Stimulated activated CD4-positive, alpha-beta T cell treated with anti-CD3 and anti-CD28 coated beads, Interleukin-12 subunit alpha, Interleukin-12 subunit beta, amount 100 ng/mL, for 4 hours (primary cell): ENCODE data around the gene OR13J1.
"Not testable (repeated sequence)": the region's sequence is repeated elsewhere in the genome, so short reads cannot be mapped to it uniquely, and the experiment has no call there.

Experiments
- DNase-seq: peaks from one replicate; pipeline ENCODE4 v3.0.0-alpha.2; 2020

Gene OR13J1

DNA sequence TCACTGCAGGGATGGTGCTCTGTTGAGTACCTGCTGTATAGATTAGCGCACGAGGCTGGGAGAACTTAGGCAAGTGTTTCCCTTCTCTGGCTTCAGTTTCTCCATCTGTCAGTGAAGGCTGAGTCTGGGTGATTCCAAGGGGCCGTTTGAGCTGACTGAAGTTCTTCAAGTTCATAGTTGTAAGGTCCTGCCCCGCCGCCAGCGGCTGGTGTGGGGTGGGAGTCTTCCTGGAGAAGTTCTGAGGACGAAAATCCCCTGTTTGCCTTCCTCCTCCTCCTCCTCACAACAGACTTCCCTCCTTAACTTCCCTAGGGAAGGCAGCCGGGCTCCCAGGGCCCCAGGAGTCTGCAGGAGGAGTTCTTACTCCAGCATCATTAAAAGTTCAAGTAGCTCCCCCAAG is 34.1 kb upstream of the OR13J1 start:
- no peak for DNase-seq

DNA sequence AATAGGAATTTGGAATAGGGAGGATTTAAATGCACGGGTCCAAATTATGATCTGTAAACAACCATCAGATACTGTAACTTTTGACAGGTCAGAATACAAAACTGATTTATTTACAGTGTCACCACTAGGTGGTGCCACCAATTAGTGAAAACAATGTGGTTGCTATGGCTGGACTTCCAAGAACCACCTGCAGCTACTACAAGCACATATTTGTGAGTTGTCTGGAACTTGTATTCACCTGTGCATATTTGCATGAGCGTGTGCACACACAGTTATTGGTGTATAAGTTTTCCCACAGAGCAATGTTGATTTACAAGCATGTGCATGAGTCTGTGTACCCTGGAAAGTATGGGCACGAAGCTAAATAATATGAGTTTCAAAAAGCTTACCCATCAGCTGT is 32.8 kb upstream of the OR13J1 start:
- DNase-seq, result no peak

DNA sequence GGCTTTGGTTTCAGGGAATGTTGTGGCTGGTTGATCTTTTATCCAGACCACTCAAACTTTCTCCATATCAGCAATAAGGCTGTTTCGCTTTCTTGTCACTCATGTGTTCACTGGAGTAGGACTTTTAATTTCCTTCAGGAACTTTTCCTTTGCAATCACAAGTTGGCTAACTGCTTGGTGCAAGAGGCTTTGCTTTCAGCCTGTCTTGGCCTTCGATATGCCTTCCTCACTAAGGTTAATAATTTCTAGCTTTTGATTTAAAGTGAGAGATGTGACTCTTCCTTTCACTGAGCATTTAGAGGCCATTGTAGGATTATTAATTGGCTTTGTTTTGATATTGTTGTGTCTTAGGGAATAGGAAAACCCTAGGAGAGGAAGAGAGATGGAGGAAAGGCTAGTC is 28.8 kb upstream of the OR13J1 start:
- DNase-seq, result no peak

DNA sequence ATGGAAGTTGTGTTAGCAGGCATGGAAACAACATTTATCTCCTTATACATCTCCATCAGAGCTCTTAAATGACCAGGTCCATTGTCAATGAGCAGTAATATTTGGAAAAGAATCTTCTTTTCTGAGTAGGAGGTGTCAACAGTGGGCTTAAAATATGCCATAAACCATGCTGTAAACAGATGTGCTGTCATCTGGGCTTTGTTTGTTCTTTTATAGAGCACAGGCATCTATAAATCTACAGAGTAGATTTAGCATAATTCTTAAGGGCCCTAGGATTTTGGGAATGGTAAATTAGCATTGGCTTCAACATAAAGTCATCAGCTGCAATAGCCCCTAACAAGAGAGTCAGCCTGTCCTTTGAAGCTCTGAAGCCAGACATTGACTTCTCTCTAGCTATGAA is 28.1 kb upstream of the OR13J1 start:
- DNase-seq, result no peak

DNA sequence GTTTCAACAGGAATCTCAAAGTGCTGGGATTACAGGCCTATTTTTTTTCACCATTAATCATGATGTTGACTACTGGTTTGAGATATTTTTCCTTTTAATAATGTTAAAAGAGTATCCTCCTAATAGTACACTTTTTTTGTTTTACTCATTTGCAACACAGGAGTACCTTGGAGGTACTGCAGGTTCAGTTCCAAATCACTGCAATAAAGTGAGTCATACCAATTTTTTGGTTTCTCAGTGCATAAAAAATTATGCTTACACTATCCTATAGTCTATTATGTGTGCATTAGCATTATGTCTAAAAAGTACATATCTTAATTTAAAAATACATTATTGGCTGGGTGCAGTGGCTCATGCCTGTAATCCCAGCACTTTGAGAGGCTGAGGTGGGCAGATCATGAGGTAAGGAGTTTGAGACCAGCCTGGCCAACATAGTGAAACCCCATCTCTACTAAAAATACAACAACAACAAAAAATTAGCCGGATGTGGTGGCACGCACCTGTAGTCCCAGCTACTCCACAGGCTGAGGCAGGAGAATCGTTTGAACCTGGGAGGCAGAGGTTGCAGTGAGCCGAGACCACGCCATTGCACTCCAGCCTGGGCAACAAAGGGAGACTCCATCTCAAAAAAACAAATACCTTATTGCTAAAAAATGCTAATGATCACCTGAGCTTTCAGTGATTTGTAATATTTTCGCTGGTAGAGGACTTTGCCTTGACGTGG is 27.3 kb upstream of the OR13J1 start:
- DNase-seq, result not testable (repeated sequence)

DNA sequence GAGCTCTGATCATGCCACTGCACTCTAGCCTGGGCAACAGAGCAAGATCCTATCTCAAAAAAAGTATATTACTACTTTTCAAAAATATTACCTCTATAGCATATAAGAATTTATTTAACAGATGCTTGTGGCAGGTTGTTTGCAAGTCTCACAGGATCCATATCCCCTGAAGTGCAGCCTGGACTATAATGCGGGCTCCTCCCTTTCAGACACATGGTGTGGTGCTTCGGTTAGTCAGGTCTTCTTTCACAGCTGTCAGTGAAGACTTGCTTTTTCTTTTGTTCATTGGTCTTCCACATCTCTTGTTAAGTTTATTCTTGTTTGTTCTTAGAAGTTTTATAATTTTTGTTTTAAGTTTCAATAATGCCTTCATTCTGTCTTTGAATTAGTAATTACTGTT is 26.4 kb upstream of the OR13J1 start:
- DNase-seq, result no peak

DNA sequence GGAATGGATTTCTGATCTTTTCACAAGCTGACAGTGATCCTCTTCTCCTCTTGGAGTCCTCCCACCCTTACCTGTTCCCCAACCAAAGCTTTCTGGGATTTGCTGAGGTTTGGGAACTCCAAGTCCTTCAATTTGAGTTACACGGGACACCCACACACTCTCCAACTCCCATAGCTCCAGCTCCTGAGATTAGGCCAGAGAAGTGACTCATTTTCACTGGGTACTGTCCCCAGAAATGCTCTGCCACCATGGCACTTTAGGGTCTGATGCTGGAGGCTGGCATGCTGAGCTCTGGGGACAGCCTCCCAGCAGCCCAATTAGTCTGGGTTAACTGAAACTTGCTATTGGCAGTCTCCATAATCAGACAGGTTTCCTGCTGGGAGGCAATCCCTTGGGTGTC is 21.9 kb upstream of the OR13J1 start:
- no peak for DNase-seq

DNA sequence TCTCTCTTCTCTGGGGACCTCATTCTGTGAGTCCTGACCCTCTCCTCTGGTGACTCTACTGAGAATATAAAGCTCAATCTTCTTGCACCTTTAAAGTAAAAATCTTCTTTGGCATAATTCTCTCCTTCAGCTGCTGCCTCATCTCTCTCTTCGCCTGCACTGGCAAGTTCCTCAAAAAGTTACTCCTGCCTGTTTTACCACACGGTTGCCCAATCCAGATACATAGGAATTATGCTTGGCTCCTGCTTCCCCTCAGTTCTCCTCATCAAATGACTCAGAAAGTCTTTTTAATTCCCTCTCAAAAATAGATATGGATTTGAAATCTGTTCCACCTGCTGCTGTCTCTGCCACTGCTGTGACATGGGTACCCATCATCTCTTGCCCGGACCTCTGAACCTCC is 21.4 kb upstream of the OR13J1 start:
- no peak for DNase-seq

DNA sequence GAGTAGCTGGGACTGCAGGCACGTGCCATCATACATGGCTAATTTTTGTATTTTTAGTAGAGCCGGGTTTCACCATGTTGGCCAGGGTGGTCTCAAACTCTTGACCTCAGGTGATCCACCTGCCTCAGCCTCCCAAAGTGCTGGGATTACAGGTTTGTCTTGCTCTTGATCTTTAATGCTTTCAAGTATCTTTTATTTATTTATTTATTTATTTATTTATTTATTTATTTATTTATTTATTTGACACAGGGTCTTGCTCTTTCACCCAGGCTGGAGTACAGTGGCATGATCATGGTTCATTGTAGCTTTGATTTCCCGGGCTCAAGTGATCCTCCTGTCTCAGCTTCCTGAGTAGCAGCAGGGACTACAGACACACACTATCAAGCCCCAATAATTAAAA is 14.7 kb upstream of the OR13J1 start:
- not testable (repeated sequence) for DNase-seq

DNA sequence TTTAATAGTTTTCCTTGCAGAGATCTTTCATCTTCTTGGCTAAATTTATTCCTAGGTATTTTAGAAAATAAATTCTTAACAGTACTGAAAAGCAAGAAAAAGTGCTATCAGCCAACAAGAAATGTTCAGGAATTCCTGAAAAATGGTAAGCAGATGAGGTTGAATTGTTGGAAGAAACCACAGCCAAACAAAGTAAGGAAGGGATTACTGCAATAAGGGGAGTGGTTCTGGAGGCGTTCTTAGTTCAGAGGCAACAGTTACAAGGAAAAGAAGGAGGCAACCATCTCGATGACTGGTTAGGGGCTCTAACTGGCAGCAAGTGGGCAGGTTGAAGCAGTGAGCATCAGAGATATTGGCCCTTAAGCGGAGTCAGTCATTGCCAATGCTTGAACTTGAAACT is 12.8 kb upstream of the OR13J1 start:
- no peak for DNase-seq

DNA sequence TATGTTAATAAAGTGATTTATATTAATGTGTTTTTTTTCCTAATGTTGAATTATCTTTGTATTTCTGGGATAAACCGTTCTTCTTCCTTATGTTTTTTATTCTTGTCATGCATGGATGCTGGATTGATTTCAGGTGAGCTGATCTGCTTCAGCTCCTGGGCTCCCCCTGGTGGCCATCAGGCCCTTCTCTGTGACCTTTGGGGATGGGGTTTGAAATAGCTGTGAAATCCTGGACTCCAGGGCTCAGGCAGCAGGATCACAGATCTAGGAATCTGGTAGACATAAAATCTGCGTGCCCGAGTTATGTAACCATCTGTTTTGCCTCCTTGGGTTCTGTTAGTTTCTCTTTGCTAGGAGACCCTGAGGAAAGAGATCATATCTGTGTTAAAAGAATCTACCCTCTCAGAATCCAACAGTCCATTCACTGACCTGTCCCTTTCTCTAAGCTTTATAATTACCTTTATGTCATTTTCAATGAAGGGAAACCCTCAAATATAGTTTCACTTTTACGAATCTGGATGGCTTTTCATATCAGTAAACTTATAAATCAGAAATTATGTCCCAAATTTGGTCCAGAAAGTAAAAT is 12.2 kb upstream of the OR13J1 start:
- peak; percentile 83 for DNase-seq

DNA sequence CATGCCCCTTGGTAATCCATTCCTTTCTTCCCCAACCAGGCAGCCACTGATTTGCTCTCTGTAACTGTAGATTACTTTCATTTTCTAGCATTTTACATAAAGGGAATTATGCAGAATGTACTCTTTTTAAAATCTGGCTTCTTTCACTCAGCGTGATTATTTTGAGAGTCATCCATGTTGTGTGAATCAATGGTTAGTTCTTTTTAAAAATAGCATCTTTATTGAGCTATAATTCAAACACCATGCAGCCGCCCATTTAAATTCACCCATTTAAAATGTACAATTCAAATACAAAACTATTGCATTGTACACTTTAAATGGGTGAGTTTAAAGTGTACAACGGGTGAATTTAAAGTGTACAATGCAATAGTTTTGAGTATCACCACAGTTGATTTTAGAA is 2.3 kb upstream of the OR13J1 start:
- DNase-seq, result no peak

DNA sequence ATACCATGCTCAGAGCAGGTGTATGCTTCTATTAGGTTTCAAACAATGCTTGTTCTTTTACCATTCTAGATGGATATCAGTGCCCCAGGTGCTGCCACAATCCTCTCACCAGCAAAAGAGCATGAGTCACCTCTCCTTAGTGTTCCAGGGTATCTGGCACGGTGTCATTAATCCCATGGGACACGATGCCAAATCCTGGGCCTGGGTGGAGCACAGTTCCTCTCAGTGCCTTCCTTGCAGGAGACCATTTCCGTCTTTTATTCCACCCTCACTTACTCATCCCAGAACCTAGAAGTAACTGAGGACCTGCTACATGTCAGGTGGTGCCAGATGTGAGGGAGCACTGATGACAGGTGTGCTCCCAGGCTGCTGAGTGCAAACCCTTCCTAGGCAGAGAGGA is 1.3 kb upstream of the OR13J1 start:
- DNase-seq, result no peak

DNA sequence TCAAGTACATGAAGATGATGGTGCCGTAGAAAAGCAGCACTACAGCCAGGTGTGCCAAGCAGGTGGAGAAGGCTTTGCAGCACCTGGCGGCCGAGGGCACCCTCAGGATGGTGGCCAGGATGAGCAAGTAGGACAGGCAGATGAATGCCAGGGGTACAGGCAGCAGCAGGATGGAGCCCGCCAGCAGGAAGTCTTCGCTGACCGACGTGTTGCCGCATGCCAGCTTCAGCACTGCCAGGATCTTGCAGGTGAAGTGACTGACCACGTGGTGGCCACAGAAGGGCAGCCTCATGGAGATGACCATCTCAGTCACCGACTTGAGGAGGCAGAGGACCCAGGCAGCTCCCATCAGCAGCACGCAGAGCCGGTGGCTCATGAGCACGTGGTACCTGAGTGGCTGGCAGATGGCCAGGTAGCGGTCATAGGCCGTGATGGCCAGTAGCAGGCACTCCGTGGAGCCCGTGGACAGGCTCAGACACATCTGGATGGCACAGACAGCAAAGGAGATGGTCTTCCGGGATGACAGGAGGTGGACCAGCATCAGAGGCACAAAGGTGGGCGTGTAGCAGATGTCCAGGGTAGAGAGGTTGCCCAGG is 482 bp downstream of the OR13J1 start:
- DNase-seq, result no peak

DNA sequence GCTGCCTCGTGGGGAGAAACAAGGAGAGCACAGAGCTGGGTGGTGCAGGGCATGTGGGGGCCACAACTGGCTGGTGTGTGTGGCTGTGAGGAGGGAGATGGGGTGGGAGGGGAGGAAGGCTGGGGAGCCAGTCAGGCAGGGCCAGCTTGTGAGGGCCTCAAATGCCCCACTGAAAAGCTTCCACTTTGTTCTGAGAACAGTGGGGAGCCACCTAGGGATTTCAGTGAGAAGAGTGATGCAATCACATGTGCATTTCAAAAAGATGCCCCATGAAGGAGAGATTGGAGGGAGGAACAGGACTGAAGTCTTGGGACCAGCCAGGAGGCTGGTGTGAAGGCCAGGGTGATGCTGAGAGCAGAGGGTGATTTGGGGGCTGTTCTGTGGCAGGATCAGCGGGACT is 1.3 kb downstream of the OR13J1 start:
- DNase-seq, result no peak

DNA sequence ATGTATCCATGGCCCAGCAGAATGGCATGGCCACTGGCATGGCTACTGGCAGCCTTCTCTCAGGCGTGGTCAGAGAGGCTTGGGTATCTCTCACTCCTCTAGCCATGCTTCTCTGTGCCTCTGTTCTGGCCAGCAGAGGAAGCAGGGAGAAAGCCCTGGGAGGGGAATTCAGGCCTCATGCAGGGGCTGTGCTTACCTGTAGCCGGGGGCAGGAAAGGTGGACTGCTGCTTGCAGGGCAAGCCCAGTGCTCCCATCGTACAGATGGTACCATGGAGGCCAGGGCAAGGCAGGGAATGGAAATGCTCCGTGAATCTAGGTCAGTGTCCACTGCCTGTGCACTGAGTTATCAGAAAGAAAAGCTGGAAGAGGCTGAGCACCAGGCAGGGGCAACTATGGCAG is 2.7 kb downstream of the OR13J1 start:
- no peak for DNase-seq

DNA sequence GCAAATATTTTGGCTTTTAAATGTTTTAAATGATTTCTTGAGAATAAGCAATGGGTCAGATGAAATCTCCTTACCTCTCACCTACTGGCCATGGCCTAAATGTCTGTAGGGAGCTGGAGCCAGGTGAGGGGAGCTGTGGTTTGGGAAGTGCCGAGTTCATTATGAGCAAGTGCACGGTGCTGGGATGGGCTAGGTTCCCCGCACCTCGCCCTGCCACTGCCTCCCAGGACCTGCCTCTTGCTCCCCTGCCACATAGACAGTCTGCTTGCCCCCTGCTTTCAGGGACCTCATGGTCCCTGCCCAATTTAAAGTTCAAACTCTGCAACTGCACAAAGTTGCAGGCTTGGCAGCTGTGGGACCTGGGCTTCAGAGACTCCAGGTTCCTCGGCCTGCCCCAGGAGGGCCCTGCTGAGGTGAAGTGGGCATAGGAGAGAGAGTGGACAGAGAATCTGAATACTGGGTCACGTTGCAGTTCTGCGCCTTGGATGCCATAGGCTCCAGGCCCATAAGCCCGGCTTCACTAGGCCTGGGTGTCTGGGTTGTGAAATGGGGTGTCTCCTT is 5.4 kb downstream of the OR13J1 start:
- no peak for DNase-seq

DNA sequence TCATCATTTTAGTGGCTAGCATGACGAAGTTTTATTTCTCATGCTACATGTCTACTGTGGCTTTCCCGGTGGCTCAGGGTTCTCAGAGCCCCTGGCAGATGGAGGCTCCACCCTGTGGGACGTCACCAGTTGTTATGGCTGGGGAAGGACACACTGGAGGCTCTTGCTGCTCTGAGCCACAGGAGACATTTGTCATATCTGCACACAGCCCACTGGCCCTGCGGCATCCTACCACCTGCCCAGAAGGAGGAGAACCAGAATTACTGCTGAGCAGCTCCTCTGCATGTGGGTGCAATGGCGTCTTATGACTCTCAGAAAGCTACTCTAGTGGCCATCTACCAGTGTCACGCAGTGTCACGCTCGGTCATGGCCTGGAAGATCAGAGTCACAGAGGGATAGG is 6.6 kb downstream of the OR13J1 start:
- DNase-seq, result no peak

DNA sequence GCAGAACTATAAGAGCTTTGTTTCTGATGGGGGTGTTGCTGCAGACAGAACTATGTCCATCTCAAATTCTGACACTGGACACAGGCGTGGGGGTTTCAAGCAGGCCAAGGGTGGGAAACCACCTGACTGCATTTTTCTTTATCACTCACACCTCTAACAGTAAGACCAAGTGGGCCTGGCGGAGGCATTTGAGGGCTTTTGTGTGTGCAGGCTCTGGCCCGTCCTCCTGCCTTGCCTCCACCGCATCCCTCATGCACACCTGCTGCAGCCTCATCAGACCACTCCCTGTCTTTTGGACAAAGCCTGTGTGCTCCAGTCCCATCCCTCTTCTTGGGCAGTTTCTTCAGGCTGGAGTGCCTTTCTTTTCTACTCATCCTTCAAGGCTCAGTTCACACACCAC is 7.9 kb downstream of the OR13J1 start:
- no peak for DNase-seq

DNA sequence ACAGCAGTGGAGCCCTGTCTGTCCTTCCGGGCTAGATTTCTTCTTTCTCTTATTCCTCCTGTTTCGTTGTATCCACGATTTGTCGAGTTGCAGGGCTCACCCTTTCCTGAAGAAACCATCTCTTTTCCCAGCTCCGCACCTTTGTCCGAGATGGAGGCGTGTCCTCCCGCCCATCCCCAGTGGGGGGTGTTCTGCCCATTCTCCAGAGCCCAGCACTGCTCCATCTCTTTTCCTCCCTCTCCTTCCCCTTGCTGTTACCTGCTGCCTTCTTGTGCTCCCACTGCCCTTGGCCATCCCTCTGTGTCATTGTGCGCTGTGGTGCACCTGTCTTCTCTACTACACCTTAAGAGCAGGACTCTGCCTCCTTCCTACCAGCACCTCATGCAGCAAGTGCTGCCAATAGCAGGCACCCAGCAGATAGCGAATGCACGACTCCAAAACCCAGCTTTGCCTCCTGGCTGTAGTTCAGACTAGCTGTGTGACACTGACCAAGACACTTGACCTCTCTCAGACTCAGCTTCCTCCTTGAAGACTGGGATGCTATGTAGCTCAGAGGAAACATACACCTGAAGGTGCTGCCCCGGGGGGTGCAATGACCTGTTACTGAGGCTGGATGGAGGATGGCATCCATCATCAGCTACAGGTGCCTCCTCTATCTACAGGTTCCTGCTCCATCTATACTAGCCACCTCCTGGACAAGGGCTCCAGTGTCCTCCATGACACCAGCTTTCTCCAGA is 8.9 kb downstream of the OR13J1 start:
- no peak for DNase-seq

DNA sequence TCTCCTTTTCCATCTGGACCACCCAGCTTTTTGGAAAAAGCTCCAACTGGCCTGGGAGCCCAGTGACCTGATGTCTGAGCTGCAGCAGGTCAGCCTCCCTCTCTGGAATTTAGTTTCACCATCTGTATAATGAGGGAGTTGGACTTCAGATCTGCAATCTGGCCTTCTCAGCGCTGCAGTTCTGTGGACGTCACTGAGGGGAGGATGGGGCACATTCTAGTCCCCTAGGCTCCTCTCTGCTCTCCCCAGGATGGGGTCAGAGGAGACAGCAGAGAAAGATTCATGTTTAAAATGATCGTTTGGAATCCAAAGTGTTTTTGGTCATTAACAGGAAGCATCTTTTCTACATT is 10.2 kb downstream of the OR13J1 start:
- no peak for DNase-seq

DNA sequence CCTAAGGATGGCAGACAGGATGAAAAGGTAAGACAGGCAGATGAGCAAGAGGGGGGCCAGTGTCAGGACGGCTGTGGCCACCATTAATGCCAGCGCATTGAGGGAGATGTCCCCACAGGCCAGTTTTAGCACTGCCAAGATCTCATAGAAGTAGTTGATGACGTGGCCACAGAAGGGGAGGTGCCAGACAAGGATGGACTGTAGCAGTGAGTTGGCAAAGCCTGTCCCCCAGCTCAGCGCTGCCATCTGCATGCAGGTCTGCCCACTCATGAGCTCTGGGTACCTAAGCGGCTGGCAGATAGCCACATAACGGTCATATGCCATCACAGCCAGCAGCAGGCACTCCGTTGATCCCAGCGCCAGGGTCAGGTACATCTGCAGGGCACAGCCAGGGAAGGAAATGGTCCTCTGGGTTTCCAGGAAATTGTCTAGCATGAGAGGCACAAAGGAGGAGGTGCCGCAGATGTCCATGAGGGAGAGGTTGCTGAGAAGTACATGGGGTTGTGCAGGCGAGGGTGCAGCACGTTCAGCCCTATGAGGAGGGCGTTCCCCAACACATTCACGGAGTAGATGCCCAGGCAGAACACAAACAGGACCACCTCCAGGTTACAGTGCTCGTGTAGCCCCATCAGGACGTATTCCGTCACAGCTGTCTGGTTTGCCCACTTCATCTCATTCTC is 10.8 kb downstream of the OR13J1 start:
- DNase-seq, result no peak

DNA sequence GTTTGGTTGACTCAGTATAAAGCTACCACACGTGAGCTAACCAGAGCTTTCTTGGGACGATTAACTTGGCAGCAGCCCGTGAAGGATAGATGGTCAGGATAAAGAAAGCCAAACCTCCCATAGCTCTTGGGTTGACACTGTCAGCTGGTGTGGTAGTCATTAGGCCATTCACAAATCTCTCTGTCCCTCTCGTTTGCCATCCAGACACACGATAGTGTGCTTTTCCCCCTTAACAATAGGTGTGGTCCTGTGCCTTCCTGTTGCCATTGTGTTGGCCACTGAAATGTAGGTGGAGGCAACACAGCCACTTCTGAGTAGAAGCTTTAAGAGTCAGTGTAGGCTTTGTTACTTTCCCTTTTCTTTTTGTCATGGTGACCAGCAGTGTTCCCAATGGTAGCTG is 11.7 kb downstream of the OR13J1 start:
- no peak for DNase-seq
